Thyroid gland (tissue), 4 donors: ENCODE results near the gene JAG1. TPM values are rescaled to one million over a fixed set of nuclear protein-coding genes. Genes with fewer than 3 reads are reported as not detected.

Source experiments
- DNase-seq, 2 donors: peaks; one replicate each; pipeline ENCODE4 v3.0.0-alpha.2; 2019
- H3K27ac ChIP-seq, 3 donors: fragments of 200-600 bp; sonication (generic); 1 replicate in 2 of 3; 2 replicates in 1 of 3; pipeline ENCODE4 v1.5.1; 2016 to 2019; ENCODE audit warnings: mild to moderate bottlenecking in 1 of 3, moderate library complexity in 1 of 3
- H3K27me3 ChIP-seq: fragments of 200-600 bp; sonication (generic); one replicate; pipeline ENCODE4 v1.5.1; 2019
- H3K36me3 ChIP-seq, 2 donors: fragments of 200-600 bp; sonication (generic); one replicate each; pipeline ENCODE4 v1.5.1; 2016 to 2019
- H3K4me1 ChIP-seq, 2 donors: fragments of 200-600 bp; sonication (generic); one replicate each; pipeline ENCODE4 v1.5.1; 2017 to 2019
- H3K4me3 ChIP-seq, 3 donors: fragments of 200-600 bp; sonication (generic); replicated peaks in 1 of 3; 1 replicate in 2 of 3; 2 replicates in 1 of 3; pipeline ENCODE4 v1.5.1; 2016; ENCODE audit warnings: mild to moderate bottlenecking in 1 of 3
- H3K9me3 ChIP-seq: fragments of 200-600 bp; sonication (generic); one replicate; pipeline ENCODE4 v1.5.1; 2017
- CTCF ChIP-seq, 6 experiments: fragments of 200-600 bp in 3 of 6; fragments of 450-650 bp in 3 of 6; sonication (generic) in 3 of 6; IDR thresholded peaks; one replicate each; pipeline ENCODE4 v1.5.1; 2016 to 2019; ENCODE audit warnings: antibody characterized with exemption in 6 of 6, mild to moderate bottlenecking in 2 of 6, inconsistent platforms in 1 of 6, moderate library complexity in 1 of 6
- POLR2A ChIP-seq, 2 donors: fragments of 450-650 bp; IDR thresholded peaks; one replicate each; pipeline ENCODE4 v1.6.1; 2017; ENCODE audit warnings: antibody characterized with exemption in 2 of 2, mild to moderate bottlenecking in 2 of 2, moderate library complexity in 1 of 2
- WGBS, 2 donors: methylation state at CpG; one replicate each; pipeline ENCODE4 v1.1.5; 2017; 5-methylcytosine and 5-hydroxymethylcytosine counted together
- intact Hi-C: fragments of 100-400 bp; cut with DNase I; formaldehyde crosslinking; loops from one replicate; pipeline ENCODE4 v1.15.1; 2023
- total RNA-seq, 4 donors: library from RNA; depleted of rRNA; stranded (reverse); fragments of >200 nt; gene quantifications; one replicate each; pipeline ENCODE4 v1.2.3, GENCODE V29; 2016

JAG1 gene
- total RNA-seq, 4 donors from 2014 or later = 41.2 to 67.9 (median 46.2) TPM

- H3K9me3 ChIP-seq = no peaks in the 10 kb centered on the region
- peak overlapping the region; percentile 55 to 99 (median 60) for H3K27ac ChIP-seq
- no peaks in the 10 kb centered on the region for H3K27me3 ChIP-seq
- peaks cover 63 to 91% of the 10 kb centered on the region in 2 donors for H3K4me1 ChIP-seq
- peaks cover 0 to 6% of the 10 kb centered on the region in 2 donors for H3K36me3 ChIP-seq
- TF ChIP-seq CTCF (IDR thresholded peaks at IDR 0.05) = no peak
- TF ChIP-seq POLR2A (IDR thresholded peaks at IDR 0.05) = no peak
- WGBS, 2 donors = 67 to 83% methylated on average over 21 of the region's 21 CpGs
- intact Hi-C loops = no loop called here
- peak; percentile 20 to 35 for DNase-seq
- H3K4me3 ChIP-seq = no peak overlapping the region
Observed at GRCh38 chr20:10667077-10667401, 6.8 kb downstream of the JAG1 start.

GRCh38 chr20:10666221-10667076, 7.3 kb downstream of the JAG1 start:
- intact Hi-C loops = no loop called here
- Histone ChIP-seq H3K4me3 (no peak overlapping the region), H3K4me1 (peaks cover 63 to 93% of the 10 kb centered on the region in 2 donors), H3K27ac (peak overlapping the region; percentile 55 to 99 (median 60)), H3K9me3 (no peaks in the 10 kb centered on the region), H3K27me3 (no peaks in the 10 kb centered on the region), H3K36me3 (peaks cover 0 to 6% of the 10 kb centered on the region in 2 donors)
- DNase-seq = no peak
- TF ChIP-seq CTCF (IDR thresholded peaks at IDR 0.05) (no peak), POLR2A (IDR thresholded peaks at IDR 0.05) (no peak)
- WGBS, 2 donors = 77 to 78% methylated on average over 7 of the region's 7 CpGs

GRCh38 chr20:10665791-10666190, 8.0 kb downstream of the JAG1 start:
- H3K36me3 ChIP-seq = peaks cover 3 to 6% of the 10 kb centered on the region in 2 donors

GRCh38 chr20:10665027-10665561, 8.7 kb downstream of the JAG1 start:
- WGBS, 2 donors = 69% methylated on average over 7 of the region's 7 CpGs
- Histone ChIP-seq H3K36me3 (peaks cover 3 to 6% of the 10 kb centered on the region in 2 donors), H3K27ac (peak overlapping the region; percentile 14 to 99 (median 60)), H3K4me1 (peaks cover 62 to 95% of the 10 kb centered on the region in 2 donors), H3K27me3 (no peaks in the 10 kb centered on the region), H3K9me3 (no peaks in the 10 kb centered on the region), H3K4me3 (no peak overlapping the region)
- DNase-seq = no peak
- TF ChIP-seq POLR2A (IDR thresholded peaks at IDR 0.05) (no peak), CTCF (IDR thresholded peaks at IDR 0.05) (no peak)
- intact Hi-C loops = no loop called here

More at GRCh38 chr20:10665791-10666190, 8.0 kb downstream of the JAG1 start:
- no peaks in the 10 kb centered on the region for H3K9me3 ChIP-seq
- WGBS, 2 donors = 75 to 86% methylated on average over 6 of the region's 6 CpGs
- TF ChIP-seq CTCF (IDR thresholded peaks at IDR 0.05) (no peak), POLR2A (IDR thresholded peaks at IDR 0.05) (no peak)
- no peaks in the 10 kb centered on the region for H3K27me3 ChIP-seq
- H3K27ac ChIP-seq = peak overlapping the region; percentile 55 to 99 (median 60)
- no peak overlapping the region for H3K4me3 ChIP-seq
- no peak for DNase-seq
- peaks cover 61 to 93% of the 10 kb centered on the region in 2 donors for H3K4me1 ChIP-seq
- intact Hi-C loops = no loop called here

GRCh38 chr20:10663756-10664155, 10.0 kb downstream of the JAG1 start:
- Histone ChIP-seq H3K9me3 (no peaks in the 10 kb centered on the region), H3K4me3 (no peak overlapping the region), H3K4me1 (peaks cover 62 to 97% of the 10 kb centered on the region in 2 donors), H3K27ac (peak overlapping the region in 1 of 3 donors; percentile 86), H3K36me3 (peaks cover 3 to 6% of the 10 kb centered on the region in 2 donors), H3K27me3 (no peaks in the 10 kb centered on the region)
- intact Hi-C loops = no loop called here
- DNase-seq = no peak
- TF ChIP-seq CTCF (IDR thresholded peaks at IDR 0.05) = no peak
- TF ChIP-seq POLR2A (IDR thresholded peaks at IDR 0.05) = no peak
- 83 to 87% methylated on average over 8 of the region's 8 CpGs for WGBS, 2 donors
